ACC112 (cell line): ENCODE data around the gene TOGARAM2.
"Not testable (repeated sequence)": the region's sequence is repeated elsewhere in the genome, so short reads cannot be mapped to it uniquely, and the experiment has no call there.

Experiments
- H2AFZ ChIP-seq: fragments of 200-600 bp; sonication (generic); one replicate; pipeline ENCODE4 v1.6.0; 2017; ENCODE audit warnings: antibody characterized with exemption, low read length; ENCODE audit not compliant: unreplicated experiment
- H3K27ac ChIP-seq: fragments of 200-600 bp; sonication (generic); 2 replicates; pipeline ENCODE4 v1.5.1; 2014; ENCODE audit warnings: low read depth, mild to moderate bottlenecking, antibody characterized with exemption, low read length, moderate library complexity
- H3K27me3 ChIP-seq: fragments of 200-600 bp; sonication (generic); 2 replicates; pipeline ENCODE4 v1.6.1; 2014; ENCODE audit warnings: mild to moderate bottlenecking, antibody characterized with exemption, low read length, moderate library complexity, mixed read lengths; ENCODE audit not compliant: insufficient read depth
- H3K36me3 ChIP-seq: fragments of 200-600 bp; sonication (generic); 2 replicates; pipeline ENCODE4 v1.6.1; 2016; ENCODE audit warnings: mild to moderate bottlenecking, antibody characterized with exemption, low read length, moderate library complexity, mixed read lengths; ENCODE audit not compliant: insufficient read depth
- H3K4me1 ChIP-seq: fragments of 200-600 bp; sonication (generic); one replicate; pipeline ENCODE4 v1.6.1; 2016; ENCODE audit warnings: low read length, mixed read lengths; ENCODE audit not compliant: insufficient read depth, unreplicated experiment, control insufficient read depth
- H3K4me3 ChIP-seq: fragments of 200-600 bp; sonication (generic); 2 replicates; pipeline ENCODE4 v1.5.1; 2014; ENCODE audit warnings: mild to moderate bottlenecking, low read depth, low read length
- H3K79me2 ChIP-seq: fragments of 200-600 bp; sonication (generic); one replicate; pipeline ENCODE4 v1.6.0; 2016; ENCODE audit warnings: low read length; ENCODE audit not compliant: control insufficient read depth, unreplicated experiment, insufficient read depth

The TOGARAM2 gene

DNA sequence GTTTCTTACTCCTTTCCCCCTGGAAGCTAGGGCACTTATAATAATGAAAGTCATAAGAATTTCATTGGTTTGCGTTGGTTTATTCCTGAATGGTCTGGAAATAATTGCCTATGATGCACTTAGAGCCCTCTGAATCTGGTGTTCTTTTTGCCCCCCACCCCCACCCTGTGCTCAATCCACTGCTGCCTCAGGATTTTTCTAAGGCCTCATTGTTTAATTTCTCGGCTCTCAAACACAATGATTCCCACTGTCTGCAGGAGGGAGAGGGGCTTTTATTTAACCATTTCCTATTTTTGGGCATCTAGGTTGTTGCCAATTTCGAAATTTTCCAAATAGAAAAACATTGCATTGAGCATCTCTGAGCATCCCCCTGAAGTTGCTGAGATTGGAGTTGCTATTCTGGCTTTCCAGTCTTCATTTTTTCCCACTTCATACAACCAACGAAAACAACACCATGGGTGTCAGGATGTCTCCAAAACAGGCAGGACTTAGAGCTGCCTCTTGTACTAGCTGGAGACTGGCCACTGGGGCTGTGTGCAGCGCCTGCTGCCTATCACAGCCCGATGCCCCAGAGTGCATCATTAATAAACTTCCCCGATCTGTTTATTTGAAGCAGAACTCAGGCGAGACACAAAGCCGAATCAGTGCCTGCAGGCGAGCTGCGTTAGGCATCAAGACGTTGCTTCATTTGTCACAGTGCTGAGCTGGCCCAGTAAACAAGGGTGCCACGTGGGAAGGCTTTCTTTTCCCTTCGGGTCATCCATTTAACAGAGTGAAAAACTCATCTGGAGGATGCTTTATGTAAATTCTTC lies 95.0 kb downstream of the TOGARAM2 start:
- Histone ChIP-seq H2AFZ (peak overlapping the region; percentile 3), H3K36me3 (no peaks in the 10 kb centered on the region), H3K4me1 (no peaks in the 10 kb centered on the region), H3K27me3 (no peaks in the 10 kb centered on the region), H3K4me3 (no peak overlapping the region), H3K79me2 (no peaks in the 10 kb centered on the region), H3K27ac (no peak overlapping the region)

- no peaks in the 10 kb centered on the region for H3K4me1 ChIP-seq
- H2AFZ ChIP-seq, result no peak overlapping the region
- H3K27me3 ChIP-seq, result no peaks in the 10 kb centered on the region
- H3K36me3 ChIP-seq, result no peaks in the 10 kb centered on the region
- no peaks in the 10 kb centered on the region for H3K79me2 ChIP-seq
- H3K27ac ChIP-seq, result no peak overlapping the region
- no peak overlapping the region for H3K4me3 ChIP-seq
These were observed 98.8 kb downstream of the TOGARAM2 start for GRCh38 chr2:29079887-29080286.

- Histone ChIP-seq H3K4me3 (no peak overlapping the region), H3K36me3 (no peaks in the 10 kb centered on the region), H3K79me2 (no peaks in the 10 kb centered on the region), H3K27me3 (no peaks in the 10 kb centered on the region), H3K4me1 (no peaks in the 10 kb centered on the region), H3K27ac (no peak overlapping the region), H2AFZ (no peak overlapping the region)
These were observed 100.0 kb downstream of the TOGARAM2 start for GRCh38 chr2:29080886-29081743.

DNA sequence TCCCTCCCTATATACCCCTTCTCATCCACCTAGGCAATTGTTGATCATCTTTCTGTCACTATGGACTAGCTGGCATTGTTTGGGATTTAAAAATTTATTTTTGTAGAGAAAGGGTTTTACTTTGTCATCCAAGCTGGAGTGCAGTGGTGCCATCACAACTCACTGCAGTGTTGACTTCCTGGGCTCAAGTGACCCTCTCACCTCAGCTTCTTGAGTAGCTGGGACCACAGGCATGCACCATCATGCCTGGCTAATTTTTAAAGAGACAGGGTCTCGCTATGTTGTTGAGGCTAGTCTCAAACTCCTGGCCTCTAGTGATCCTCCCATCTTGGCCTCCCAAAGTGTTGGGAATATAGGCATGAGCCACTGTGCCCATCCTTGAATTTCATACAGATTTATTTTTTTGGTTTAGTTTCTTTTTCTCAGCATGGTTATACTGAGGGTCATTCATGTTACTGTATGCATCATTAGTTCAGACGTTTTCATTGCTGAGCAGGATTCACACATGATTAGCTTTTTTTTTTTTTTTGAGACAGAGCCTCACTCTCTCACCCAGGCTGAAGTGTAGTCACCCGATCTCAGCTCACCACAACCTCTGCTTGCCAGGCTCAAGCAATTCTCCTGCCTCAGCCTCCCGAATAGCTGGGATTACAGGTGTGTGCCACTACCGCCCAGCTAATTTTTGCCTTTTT lies 101.9 kb downstream of the TOGARAM2 start:
- no peak overlapping the region for H3K27ac ChIP-seq
- no peaks in the 10 kb centered on the region for H3K36me3 ChIP-seq
- no peaks in the 10 kb centered on the region for H3K79me2 ChIP-seq
- no peak overlapping the region for H3K4me3 ChIP-seq
- H2AFZ ChIP-seq, result no peak overlapping the region
- no peaks in the 10 kb centered on the region for H3K27me3 ChIP-seq
- H3K4me1 ChIP-seq, result no peaks in the 10 kb centered on the region

DNA sequence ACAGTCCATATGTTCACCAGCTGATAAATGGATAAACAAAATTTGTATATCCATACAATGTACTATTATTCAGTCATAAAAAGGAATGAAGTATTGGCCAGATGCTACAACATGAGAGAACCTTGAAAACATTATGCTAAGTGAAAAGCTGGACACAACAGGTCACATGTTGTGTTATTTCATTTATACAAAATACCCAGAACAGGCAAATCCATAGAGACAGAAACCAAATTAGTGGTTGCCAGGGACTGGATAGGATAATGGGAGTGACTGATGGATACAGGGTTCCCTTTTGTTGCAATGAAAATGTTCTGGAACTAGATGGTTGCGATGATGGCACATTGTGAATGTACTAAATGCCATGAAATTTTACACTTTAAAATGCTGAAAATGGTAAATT lies 103.5 kb downstream of the TOGARAM2 start:
- H3K27me3 ChIP-seq, result no peaks in the 10 kb centered on the region
- H3K36me3 ChIP-seq, result no peaks in the 10 kb centered on the region
- H3K4me1 ChIP-seq, result no peaks in the 10 kb centered on the region
- no peak overlapping the region for H3K27ac ChIP-seq
- no peaks in the 10 kb centered on the region for H3K79me2 ChIP-seq
- H3K4me3 ChIP-seq, result no peak overlapping the region
- H2AFZ ChIP-seq, result no peak overlapping the region

DNA sequence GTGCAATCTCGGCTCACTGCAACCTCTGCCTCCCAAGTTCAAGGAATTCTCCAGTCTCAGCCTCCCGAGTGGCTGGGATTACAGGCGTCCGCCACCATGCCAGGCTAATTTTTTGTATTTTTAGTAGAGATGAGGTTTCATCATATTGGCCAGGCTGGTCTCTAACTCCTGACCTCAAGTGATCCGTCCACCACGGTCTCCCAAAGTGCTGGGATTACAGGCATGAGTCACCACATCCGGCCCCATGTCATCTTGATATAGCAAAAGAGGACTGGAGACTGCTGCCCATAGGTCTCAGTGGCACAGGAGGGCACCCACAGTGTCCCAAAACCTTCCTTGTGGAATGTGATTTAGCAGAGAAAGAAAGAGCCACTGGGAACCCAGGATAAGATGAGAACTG lies 109.2 kb downstream of the TOGARAM2 start:
- H3K4me3 ChIP-seq, H2AFZ ChIP-seq, H3K36me3 ChIP-seq, H3K4me1 ChIP-seq, H3K79me2 ChIP-seq, H3K27me3 ChIP-seq, H3K27ac ChIP-seq: not testable (repeated sequence)

GRCh38 chr2:29096969-29097368 lies 115.9 kb downstream of the TOGARAM2 start:
- Histone ChIP-seq H3K27ac (no peak overlapping the region), H3K4me1 (no peaks in the 10 kb centered on the region), H3K4me3 (no peak overlapping the region), H3K36me3 (no peaks in the 10 kb centered on the region), H3K27me3 (no peaks in the 10 kb centered on the region), H2AFZ (no peak overlapping the region), H3K79me2 (no peaks in the 10 kb centered on the region)

GRCh38 chr2:29097569-29097968 lies 116.5 kb downstream of the TOGARAM2 start:
- no peak overlapping the region for H3K4me3 ChIP-seq
- H3K27me3 ChIP-seq, result no peaks in the 10 kb centered on the region
- H3K79me2 ChIP-seq, result no peaks in the 10 kb centered on the region
- H2AFZ ChIP-seq, result no peak overlapping the region
- H3K36me3 ChIP-seq, result no peaks in the 10 kb centered on the region
- H3K4me1 ChIP-seq, result no peaks in the 10 kb centered on the region
- H3K27ac ChIP-seq, result no peak overlapping the region

GRCh38 chr2:29100564-29100963 lies 119.5 kb downstream of the TOGARAM2 start:
- H3K4me3 ChIP-seq, result no peak overlapping the region
- no peak overlapping the region for H2AFZ ChIP-seq
- no peaks in the 10 kb centered on the region for H3K4me1 ChIP-seq
- H3K27me3 ChIP-seq, result no peaks in the 10 kb centered on the region
- H3K79me2 ChIP-seq, result no peaks in the 10 kb centered on the region
- H3K27ac ChIP-seq, result no peak overlapping the region
- no peaks in the 10 kb centered on the region for H3K36me3 ChIP-seq
